Right ventricle myocardium superior (tissue), 1 donor: ENCODE results near the gene ALPI. TPM values are rescaled to one million over a fixed set of nuclear protein-coding genes. Genes with fewer than 3 reads are reported as not detected.
"Not testable (repeated sequence)": the region's sequence is repeated elsewhere in the genome, so short reads cannot be mapped to it uniquely, and the experiment has no call there.

Experiments
- ATAC-seq: fragments of 200-7000 bp; cut with Tn5 transposase; one replicate; pipeline ENCODE4 v1.9.1; 2020; ENCODE audit warnings: mild to moderate bottlenecking; ENCODE audit not compliant: poor library complexity
- DNase-seq: peaks from one replicate; pipeline ENCODE4 v3.0.0-alpha.2; 2020
- intact Hi-C: fragments of 100-400 bp; cut with DNase I; formaldehyde crosslinking; loops from one replicate; pipeline ENCODE4 v1.11.2; 2022
- long read RNA-seq: library from polyadenylated mRNA; unstranded; transcript quantifications from one replicate; pipeline ENCODE4 v2.0.0, GENCODE V29; 2021
- total RNA-seq: library from RNA; stranded (reverse); fragmentation: NEBNext Ultra II Directional; extraction: Animal tissue kit (Norgen Biotek cat#: 25700); gene quantifications from one replicate; pipeline ENCODE4 v1.2.1, GENCODE V29; 2021
- donor health status: DM: no; HTN: yes; CAD: no; lungs with severe emphysema.

ALPI gene
- not detected for total RNA-seq
- long read RNA-seq, result 0 reads

DNA sequence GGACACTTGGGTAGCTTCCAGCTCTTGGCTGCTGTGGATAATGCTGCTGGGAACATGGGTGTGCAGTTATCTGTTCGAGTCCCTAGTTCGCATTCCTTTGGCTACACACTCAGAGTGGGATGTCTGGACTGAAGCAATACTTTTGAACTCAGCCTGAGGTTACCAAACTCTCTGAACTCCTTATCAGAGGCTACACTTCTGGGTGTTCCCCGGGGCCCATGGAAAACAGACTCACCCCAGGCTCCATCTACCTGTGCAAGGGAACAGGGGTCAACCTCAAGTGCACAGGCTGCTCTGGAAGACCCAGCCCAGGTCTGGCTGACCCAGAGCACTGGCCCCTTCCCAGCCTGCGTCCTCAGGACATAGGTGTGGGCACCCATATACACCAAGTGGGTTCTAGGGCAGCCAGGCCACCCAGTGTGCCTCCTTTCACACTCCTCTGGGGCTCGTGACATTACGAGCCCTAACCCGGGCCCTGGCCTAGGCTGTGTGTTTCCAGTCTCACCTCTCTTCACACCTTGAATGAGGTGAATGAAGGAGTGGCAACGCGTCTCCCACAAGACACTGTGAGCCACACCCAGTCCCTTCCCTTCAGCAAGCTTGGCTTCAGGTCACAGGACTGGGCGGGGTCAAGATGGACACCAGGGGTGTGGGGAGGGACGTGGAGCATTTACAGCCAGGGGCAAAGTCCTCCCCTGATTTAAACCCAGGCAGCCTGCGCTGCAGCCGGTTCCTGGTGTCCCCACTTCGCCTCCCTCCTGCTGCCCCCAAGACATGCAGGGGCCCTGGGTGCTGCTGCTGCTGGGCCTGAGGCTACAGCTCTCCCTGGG, at the start of gene ALPI:
TSS of gene ALPI (plus strand) at position 728 of the 830 bp plus-strand sequence. CDS start at position 775, 47 bp downstream.
- DNase-seq, result no peak
- intact Hi-C loops, result no loop called here
- ATAC-seq, result peak; percentile 22

DNA sequence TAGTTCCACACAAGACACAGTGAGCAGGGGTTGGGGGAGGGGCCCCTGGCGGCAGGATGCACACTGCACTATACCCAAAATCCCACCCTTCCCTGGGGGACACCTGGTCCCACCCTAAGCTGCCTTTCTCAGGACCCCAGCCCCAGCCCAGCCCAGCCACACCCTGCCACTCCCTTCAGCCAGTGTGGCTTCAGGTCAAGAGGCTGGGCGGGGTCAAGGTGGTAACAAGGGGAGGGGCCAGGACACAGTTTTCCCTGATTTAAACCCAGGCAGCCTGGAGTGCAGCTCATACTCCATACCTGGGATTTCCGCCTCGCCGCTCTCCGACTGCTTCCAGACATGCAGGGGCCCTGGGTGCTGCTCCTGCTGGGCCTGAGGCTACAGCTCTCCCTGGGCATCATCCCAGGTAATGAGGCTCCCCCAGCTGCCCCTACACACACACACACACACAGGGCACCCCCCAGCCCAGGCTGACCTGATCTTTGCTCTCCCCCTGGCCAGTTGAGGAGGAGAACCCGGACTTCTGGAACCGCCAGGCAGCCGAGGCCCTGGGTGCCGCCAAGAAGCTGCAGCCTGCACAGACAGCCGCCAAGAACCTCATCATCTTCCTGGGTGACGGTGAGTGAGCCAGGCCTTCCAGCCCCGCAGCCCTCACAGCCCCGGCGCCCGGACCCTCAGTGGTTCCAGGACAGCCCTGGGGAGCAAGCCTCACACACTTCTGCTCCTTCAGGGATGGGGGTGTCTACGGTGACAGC, 49.2 kb upstream of the ALPI start, which contains the start of gene ALPG:
TSS of gene ALPG (plus strand) at position 289 of the 755 bp plus-strand sequence. CDS start at position 340, 51 bp downstream.
- DNase-seq (no peak), ATAC-seq (no peak)
- intact Hi-C loops, result no loop called here

DNA sequence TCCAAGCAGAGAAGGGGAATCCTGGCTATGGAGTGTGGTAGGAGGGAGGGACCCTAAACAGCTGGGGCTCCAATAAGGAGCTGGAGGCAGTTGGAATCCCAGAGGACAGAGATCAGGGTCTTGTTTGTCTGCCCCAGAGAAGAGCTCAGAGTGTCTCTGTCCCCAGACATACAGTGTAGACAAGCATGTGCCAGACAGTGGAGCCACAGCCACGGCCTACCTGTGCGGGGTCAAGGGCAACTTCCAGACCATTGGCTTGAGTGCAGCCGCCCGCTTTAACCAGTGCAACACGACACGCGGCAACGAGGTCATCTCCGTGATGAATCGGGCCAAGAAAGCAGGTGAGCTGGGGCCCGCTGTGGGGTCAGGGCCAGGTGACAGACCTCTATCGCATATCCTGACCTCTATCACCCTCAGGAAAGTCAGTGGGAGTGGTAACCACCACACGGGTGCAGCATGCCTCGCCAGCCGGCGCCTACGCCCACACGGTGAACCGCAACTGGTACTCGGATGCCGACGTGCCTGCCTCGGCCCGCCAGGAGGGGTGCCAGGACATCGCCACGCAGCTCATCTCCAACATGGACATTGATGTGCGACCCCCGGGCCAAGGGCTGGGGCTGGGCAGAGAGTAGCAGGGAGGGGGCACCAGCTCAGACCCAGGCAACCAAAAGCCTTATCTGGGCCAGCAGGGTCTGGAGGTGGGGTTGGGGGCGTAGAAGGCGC, 48.4 kb upstream of the ALPI start:
- ATAC-seq, DNase-seq, intact Hi-C loops: not testable (repeated sequence)

DNA sequence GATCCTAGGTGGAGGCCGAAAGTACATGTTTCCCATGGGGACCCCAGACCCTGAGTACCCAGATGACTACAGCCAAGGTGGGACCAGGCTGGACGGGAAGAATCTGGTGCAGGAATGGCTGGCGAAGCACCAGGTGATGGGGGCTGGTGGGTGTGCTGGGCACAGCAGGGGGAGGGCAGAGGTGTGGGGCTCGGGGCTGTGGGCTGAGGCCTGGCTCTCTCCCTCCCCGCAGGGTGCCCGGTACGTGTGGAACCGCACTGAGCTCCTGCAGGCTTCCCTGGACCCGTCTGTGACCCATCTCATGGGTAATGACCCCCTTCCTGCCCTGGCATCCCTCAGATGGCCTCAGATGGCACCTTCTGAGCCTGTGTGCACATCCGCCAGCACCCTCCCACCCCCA, 47.7 kb upstream of the ALPI start:
- intact Hi-C loops, ATAC-seq, DNase-seq: not testable (repeated sequence)

DNA sequence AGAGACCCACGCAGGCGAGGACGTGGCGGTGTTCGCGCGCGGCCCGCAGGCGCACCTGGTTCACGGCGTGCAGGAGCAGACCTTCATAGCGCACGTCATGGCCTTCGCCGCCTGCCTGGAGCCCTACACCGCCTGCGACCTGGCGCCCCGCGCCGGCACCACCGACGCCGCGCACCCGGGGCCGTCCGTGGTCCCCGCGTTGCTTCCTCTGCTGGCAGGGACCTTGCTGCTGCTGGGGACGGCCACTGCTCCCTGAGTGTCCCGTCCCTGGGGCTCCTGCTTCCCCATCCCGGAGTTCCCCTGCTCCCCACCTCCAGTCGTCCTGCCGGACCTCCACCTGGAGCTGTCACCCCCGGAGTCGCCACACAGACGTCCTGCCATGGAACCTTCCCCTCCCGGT, 46.3 kb upstream of the ALPI start:
- DNase-seq, intact Hi-C loops, ATAC-seq: not testable (repeated sequence)

DNA sequence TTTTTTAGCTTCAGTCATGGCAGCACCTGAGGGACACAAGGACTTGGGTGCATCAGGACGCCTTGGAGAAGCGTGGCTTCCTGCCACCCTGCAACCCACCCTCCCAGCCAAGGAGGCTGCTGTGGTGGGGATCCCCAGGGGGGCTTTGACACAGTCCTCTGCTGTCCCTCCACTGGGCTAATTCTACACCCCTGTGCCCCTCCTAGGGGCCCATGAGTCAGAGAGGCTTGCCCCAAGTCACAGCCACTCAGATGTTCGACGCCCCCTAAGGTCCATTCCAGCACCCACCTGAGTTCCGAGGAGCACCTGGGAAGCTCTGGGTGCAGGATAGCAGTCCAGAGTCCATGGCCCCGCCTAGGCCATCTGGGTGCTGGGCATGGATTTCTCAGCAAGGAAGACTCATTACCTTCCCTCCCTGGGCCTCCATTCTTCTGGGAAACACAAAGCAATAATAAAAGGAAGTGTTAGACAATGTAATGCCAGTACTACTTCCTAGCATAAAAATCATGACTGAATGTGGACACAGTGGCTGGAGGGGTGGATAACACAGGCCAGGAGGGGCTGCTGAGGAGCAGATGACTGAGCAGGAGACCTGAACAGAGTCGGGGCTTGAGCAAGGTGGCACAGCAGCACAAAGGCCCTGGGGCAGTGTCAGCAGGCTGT, 45.6 kb upstream of the ALPI start:
- DNase-seq, result no peak
- no peak for ATAC-seq
- intact Hi-C loops, result no loop called here

DNA sequence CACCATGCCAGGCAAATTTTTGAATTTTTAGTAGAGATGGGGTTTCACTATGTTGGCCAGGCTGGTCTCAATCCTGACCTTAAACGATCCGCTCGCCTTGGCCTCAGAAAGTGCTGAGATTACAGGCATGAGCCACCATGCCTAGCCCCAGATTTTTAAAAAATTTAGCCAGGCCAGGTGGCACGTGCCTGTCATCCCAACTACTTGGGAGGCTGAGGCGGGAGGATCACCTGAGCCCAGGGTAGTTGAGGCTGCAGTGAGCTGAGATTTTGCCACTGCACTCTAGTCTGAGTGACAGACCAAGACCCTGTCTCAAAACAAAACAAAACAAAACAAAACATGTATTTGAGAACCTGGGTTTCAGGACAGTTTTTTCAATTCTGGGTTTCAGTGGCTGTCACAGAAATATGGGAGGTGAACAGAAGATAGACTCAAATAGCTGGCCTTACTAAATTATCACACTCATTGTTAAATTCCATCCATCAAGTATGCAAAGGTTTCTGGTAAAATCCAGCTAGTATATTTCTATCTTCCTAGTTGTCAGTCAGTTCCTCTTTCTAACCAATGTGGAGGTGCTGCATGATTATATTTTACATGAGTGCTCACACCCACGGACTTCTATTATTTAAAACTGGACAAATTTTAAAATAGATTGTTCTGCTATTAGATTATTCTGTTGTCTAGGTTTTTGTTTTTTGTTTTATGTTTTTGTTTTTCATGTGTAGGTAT, 43.9 kb upstream of the ALPI start:
- no peak for DNase-seq

DNA sequence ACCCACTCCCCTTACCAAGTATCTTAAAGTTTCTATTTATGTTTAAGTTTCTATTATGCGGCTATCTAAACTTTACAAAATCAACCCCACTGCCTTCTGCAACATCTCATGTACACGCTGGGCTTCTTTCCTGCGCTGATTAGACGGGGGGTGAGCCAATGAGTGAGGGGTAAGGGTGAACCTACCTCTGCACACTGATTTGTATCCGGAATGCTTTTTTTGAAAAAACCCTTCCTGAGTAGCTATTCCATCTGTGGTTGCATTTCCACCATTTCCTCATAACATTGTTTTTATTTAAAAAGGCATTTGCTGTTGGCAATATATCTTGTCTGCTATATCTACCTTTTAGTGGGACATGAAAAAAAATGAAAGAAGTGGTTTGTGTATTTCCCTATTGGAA, 43.0 kb upstream of the ALPI start:
- intact Hi-C loops, result no loop called here

More for the DNA sequence above, 43.9 kb upstream of the ALPI start:
- intact Hi-C loops, result no loop called here
- ATAC-seq, result no peak

DNA sequence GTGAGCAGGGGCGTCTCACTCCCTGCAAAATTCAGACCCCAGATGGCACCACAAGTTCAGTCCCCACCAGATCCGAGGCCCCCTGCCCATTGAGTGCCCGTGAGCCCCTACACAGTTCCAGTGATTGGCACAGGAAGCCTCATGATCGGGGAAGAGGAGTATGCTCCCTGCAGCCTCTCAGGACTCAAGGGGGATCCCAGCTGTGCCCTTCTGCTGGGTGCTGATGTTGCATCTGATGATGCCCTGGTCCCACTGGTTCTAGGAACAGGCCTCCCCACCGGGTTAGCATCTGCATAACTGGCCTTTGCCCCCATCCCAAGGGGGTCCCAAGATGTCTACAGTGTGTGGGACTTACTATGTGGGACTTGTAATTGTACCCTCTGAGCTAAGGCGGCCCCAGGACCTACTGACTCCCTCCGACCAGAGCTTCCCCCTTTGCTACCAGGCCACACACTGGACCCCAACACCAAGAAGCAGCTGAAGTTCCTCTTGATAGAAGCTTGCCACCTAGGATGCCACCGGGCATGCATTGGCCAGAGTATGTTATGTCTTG, 40.7 kb upstream of the ALPI start:
- ATAC-seq (no peak), DNase-seq (no peak)
- intact Hi-C loops, result no loop called here

More for the DNA sequence above, 43.0 kb upstream of the ALPI start:
- DNase-seq (no peak), ATAC-seq (no peak)

DNA sequence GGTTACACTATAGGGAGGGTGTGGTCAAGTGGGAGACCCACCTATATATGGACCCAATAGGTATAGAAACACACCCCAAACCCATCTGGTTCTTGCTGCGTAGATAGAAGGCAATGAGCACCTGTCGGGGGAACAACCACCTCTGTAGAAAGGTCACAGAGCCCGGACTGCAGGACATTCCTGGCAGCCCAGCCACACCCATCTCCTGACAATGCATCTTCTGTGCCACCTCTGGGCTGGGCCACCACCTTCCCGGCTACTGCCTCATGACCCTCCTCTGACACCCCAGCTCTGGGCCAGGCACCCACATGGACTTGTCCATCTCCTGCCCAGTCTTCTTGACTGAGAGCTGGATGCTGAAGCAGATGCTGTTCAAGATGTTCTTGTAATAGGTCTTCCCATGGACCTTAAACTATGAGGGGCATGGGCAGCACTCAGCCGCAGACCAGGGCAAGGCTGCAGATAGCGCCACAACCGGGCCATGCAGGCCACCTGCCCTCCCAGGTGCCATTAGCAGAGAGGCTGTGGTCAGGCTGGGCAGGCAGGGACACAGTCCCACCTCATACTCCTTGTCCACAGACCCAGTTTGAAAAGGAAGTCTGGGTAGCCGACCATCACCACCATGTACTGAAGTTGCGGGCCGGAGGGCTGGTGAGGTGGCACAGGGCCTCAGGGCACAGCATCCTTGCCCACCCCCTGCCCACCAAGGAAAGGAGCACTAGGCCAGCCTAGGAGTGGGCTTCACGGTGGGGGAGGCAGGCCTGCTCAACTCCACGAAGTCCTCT, 40.0 kb upstream of the ALPI start:
- intact Hi-C loops, result no loop called here
- ATAC-seq, result no peak
- DNase-seq, result no peak

DNA sequence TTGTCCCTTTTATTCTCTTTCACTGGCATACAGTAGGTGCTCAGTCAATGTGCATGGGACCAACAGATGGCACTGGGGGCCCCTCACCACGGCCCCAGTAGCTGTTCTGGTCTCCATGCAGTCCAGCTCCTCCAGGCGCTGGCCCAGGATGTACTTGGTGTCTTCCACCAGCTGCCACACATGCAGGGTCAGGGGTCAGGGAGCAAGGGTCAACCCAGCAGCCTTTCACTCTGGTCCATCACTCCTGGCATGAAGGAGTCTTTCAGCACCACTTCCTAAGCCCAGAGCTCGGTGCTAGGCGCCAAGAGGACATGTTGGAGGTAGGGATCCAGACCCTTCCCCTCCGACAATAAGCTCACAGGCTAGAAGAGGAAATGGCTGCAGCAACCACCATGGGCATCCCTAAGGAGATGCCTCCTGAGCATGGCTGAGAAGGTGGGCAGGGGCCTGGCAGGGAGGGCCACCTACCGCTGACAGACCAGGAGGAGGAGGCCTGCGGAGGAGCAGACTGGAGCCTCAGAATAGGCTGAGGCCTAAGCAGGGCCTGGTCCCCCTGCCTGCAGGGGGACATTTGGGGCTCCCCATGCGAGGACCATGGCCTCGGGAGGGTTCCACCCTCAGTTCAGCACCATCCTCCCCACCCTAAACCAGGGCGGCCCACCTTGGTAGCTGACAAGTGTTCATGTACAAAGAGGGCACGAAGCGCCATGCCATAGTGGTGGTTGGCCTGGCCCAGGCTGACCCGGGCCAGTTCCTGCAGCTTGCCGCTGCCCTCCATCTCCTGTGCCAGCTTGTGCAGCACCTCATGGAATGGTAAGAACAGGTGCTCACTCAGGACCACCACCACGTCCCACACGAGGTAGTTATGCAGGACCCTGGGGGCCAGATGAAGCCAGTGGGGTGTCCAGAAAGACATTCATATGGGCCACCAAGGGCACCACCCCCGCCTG, 39.2 kb upstream of the ALPI start:
- ATAC-seq (no peak), DNase-seq (no peak)
- intact Hi-C loops, result no loop called here

DNA sequence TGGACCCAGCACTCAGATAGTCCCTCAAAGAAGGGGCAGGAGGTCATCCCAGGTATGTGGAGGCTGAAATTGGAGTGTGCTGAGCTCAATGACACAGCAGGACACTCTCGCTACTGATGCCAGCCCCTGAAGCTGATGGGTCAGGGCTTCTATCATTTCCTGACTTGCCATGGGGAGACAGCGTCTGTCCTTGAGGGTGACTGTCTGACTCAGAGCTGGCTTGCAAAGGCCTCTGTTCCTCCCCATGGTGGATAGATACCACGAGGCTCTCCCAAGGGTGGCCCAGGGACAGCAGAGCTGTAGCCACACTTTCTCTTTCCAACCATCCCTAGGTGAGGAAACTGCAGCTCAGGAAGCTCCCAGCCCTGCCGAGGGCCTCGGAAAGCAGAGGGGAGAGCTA, 38.5 kb upstream of the ALPI start:
- ATAC-seq, result no peak
- intact Hi-C loops, result no loop called here

DNA sequence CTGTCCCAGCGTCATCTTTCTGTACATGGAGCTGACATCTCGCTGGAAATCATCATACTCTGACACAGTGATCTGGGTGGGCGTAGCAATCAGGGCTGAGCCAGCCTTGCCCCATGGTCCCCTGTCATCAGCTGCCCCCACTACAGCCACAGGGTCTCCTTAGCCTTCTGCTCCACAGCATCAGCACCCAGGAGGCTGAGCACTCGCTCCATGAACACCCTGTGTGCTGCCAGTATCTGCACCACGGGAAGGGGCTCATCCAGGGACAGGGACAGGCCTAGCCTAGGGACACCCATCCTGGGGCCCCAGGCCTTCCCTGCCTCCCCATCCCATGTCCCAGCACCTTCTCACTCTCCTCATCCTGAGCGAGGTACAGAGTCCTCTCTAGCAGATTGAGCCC, 37.9 kb upstream of the ALPI start:
- intact Hi-C loops, result no loop called here
- ATAC-seq (no peak), DNase-seq (no peak)

More for the DNA sequence above, 38.5 kb upstream of the ALPI start:
- no peak for DNase-seq

DNA sequence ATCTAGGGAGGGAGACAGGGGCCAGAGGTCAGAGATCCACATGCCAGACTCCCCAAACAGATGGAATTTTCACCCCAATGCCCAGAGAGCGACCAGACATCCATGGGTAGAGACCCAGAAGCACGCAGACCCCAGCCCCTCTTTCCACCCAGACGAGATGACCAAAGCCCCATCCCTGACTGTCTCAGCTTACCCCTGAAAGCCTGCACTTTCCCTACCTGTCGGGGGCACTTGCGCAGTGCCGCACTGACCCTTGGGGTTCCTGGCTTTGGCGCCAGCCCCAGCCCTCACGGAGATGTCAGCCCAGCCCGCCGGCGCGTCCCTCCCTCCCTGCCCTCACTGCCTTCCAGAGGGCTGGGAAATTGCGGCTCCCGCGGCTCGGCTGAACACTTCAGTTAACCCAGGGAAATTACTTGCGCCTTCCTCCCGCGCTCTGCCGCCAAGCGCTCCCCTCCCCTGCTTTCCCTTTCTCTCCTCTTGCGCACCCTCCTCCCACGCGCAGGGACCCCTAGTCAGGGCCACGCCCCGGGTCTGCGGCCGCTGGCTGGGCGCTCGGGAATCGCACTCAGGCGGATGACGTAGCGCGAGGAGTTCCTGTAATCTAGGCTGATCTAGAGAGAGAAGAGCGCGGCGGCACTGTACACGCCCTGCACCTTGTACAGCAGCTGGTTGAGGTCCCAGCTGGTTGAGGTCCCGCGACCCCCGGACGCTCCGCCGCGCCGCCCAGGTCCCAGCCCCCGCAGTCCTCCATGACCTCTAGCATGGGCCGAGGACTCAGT, 37.3 kb upstream of the ALPI start:
- intact Hi-C loops, result no loop called here
- ATAC-seq (no peak), DNase-seq (no peak)
